K562 (cell line): Measurements from ENCODE around the gene CHRNA3. TPM values are rescaled to one million over a fixed set of nuclear protein-coding genes. Genes with fewer than 3 reads are reported as not detected.

ENCODE experiments used
- ATAC-seq: fragments of 200-7000 bp; cut with Tn5 transposase; 3 replicates; pipeline ENCODE4 v1.9.1; 2020; ENCODE audit warnings: moderate library complexity
- BruUV-seq: library from RNA; stranded (reverse); fragments of 400-500 nt; replicated peaks from 2 replicates; lab custom pipeline; 2021; lab: Mats Ljungman, UMichigan
- CTCF ChIA-PET: fragments of 300-600 bp; formaldehyde crosslinking; extraction: SDS; loops from one replicate; lab custom pipeline; 2021; ENCODE audit warnings: low intra/inter-chr PET ratio; lab: Yijun Ruan, JAX
- POLR2A ChIA-PET: fragments of 300-600, 350-650 bp; sonication (Branson Sonifier 250); formaldehyde crosslinking; extraction: SDS; loops from one replicate; lab custom pipeline; 2021; ENCODE audit warnings: antibody characterized with exemption, inconsistent platforms; lab: Yijun Ruan, JAX
- DNase-seq, 4 experiments: peaks; one replicate each; pipeline versions ENCODE4 v3.0.0 to v3.0.0-alpha.2; 2011 to 2018; ENCODE audit warnings: low spot score in 3 of 4, mixed read lengths in 3 of 4; ENCODE audit errors: extremely low read depth in 1 of 4
- FAIRE-seq: peaks from 2 replicates; lab custom pipeline; 2011; peaks lifted over from hg19 to GRCh38; lab: Jason Lieb, UNC
- H2AFZ ChIP-seq: 2 replicates; pipeline ENCODE4 v1.6.0; 2011; ENCODE audit warnings: low read depth, low read length, control low read depth, inconsistent platforms
- H3K27ac ChIP-seq: fragments of 200-600 bp; 3 replicates; pipeline ENCODE4 v1.8.0; 2011; ENCODE audit warnings: low read depth, mild to moderate bottlenecking, control low read depth, inconsistent platforms, low read length, moderate library complexity, mixed read lengths; ENCODE audit errors: extremely low read depth
- H3K27me3 ChIP-seq, 2 experiments: fragments of 300-600 bp in 1 of 2; 2 replicates in 1 of 2; 3 replicates in 1 of 2; pipeline versions ENCODE4 v1.6.0 to v1.8.0; 2011; ENCODE audit warnings: inconsistent platforms in 2 of 2, low read length in 2 of 2, mild to moderate bottlenecking in 1 of 2, mixed read lengths in 1 of 2, moderate library complexity in 1 of 2; ENCODE audit not compliant: control insufficient read depth in 2 of 2, insufficient read depth in 2 of 2
- H3K36me3 ChIP-seq: fragments of 300-600 bp; 3 replicates; pipeline ENCODE4 v1.8.0; 2011; ENCODE audit warnings: mild to moderate bottlenecking, low read length, inconsistent platforms; ENCODE audit not compliant: control insufficient read depth, insufficient read depth
- H3K4me1 ChIP-seq, 2 experiments: fragments of 200-600 bp in 1 of 2; replicated peaks in 1 of 2; 2 replicates in 1 of 2; 3 replicates in 1 of 2; pipeline versions ENCODE4 v1.5.1 to v1.8.0; 2011; ENCODE audit warnings: inconsistent platforms in 2 of 2, low read length in 2 of 2, mild to moderate bottlenecking in 1 of 2, mixed read lengths in 1 of 2, moderate library complexity in 1 of 2; ENCODE audit not compliant: control insufficient read depth in 2 of 2, insufficient read depth in 2 of 2
- H3K4me2 ChIP-seq: 2 replicates; pipeline ENCODE4 v1.6.1; 2011; ENCODE audit warnings: low read length, control low read depth, inconsistent platforms, mixed read lengths; ENCODE audit not compliant: insufficient read depth
- H3K4me3 ChIP-seq: fragments of 200-600 bp; sonication (generic), shearing (Covaris generic); 2 replicates; pipeline ENCODE4 v1.5.1; 2016; ENCODE audit warnings: control low read depth, inconsistent platforms
- H3K79me2 ChIP-seq: fragments of 200-600 bp; 3 replicates; pipeline ENCODE4 v1.8.0; 2011; ENCODE audit warnings: low read length, inconsistent platforms; ENCODE audit not compliant: control insufficient read depth, insufficient read depth
- H3K9ac ChIP-seq, 2 experiments: 2 replicates each; pipeline versions ENCODE4 v1.6.0 to v1.6.1; 2011; ENCODE audit warnings: low read depth in 2 of 2, low read length in 2 of 2, control low read depth in 1 of 2, inconsistent platforms in 1 of 2, mild to moderate bottlenecking in 1 of 2, mixed read lengths in 1 of 2; ENCODE audit not compliant: insufficient read depth in 1 of 2
- H3K9me1 ChIP-seq: one replicate; pipeline ENCODE4 v1.6.0; 2011; ENCODE audit warnings: inconsistent platforms, mild to moderate bottlenecking, low read length, moderate library complexity; ENCODE audit not compliant: control insufficient read depth, insufficient read depth
- H3K9me3 ChIP-seq: replicated peaks from 2 replicates; pipeline ENCODE4 v1.5.1; 2011; ENCODE audit warnings: low read depth, low read length, inconsistent platforms; ENCODE audit not compliant: control insufficient read depth, insufficient read depth
- H4K20me1 ChIP-seq: replicated peaks from 2 replicates; pipeline ENCODE4 v1.6.1; 2011; ENCODE audit warnings: low read length, inconsistent platforms, mixed read lengths; ENCODE audit not compliant: control insufficient read depth, insufficient read depth
- BRD4 ChIP-seq: fragments of 200-600 bp; sonication (generic); IDR thresholded peaks from 2 replicates; pipeline ENCODE4 v1.6.1; 2017; ENCODE audit warnings: inconsistent platforms
- CHD2 ChIP-seq: IDR thresholded peaks from 2 replicates; pipeline ENCODE4 v1.6.1; 2011; ENCODE audit warnings: low read depth, low read length
- DACH1 ChIP-seq: fragments of 450-650 bp; IDR thresholded peaks from 2 replicates; pipeline ENCODE4 v1.6.1; 2018; ENCODE audit not compliant: partially characterized antibody
- DMBX1 ChIP-seq: fragments of 250-450 bp; sonication (Bioruptor Pico); IDR thresholded peaks from 2 replicates; pipeline ENCODE4 v1.8.0; 2022; ENCODE audit warnings: inconsistent platforms, mild to moderate bottlenecking, moderate library complexity, borderline replicate concordance
- ESRRA ChIP-seq: fragments of 450-650 bp; IDR thresholded peaks from 2 replicates; pipeline ENCODE4 v1.6.1; 2014; ENCODE audit warnings: low read depth, mild to moderate bottlenecking, moderate library complexity, borderline replicate concordance
- GTF2A2 ChIP-seq: IDR thresholded peaks from 2 replicates; pipeline ENCODE4 v1.6.1; 2016; ENCODE audit warnings: mild to moderate bottlenecking, missing genetic modification characterization, missing compliant biosample characterization
- MTA2 ChIP-seq: fragments of 450-650 bp; IDR thresholded peaks from 2 replicates; pipeline ENCODE4 v1.6.1; 2016; ENCODE audit warnings: low read depth
- POLR2H ChIP-seq: IDR thresholded peaks from 2 replicates; pipeline ENCODE4 v1.6.1; 2016; ENCODE audit warnings: missing genetic modification characterization, low read depth, mild to moderate bottlenecking, control low read depth, missing compliant biosample characterization, moderate library complexity
- RBM15 ChIP-seq: fragments of 200-400 bp; formaldehyde crosslinking; IDR thresholded peaks from 2 replicates; pipeline ENCODE4 v1.6.1; 2018; ENCODE audit warnings: mild to moderate bottlenecking, low read length, moderate library complexity; ENCODE audit not compliant: insufficient read depth
- TAF7 ChIP-seq: fragments of 450-650 bp; IDR thresholded peaks from 2 replicates; pipeline ENCODE4 v1.6.1; 2016; ENCODE audit warnings: missing genetic modification characterization, missing compliant biosample characterization
- TEAD2 ChIP-seq: fragments of 450-650 bp; IDR thresholded peaks from 2 replicates; pipeline ENCODE4 v1.6.1; 2016; ENCODE audit warnings: missing genetic modification characterization, control low read depth, missing compliant biosample characterization
- ZFP36 ChIP-seq: fragments of 150-350 bp; IDR thresholded peaks from 2 replicates; pipeline ENCODE4 v1.6.1; 2018; ENCODE audit warnings: low read length, low read depth; ENCODE audit not compliant: partially characterized antibody
- ZKSCAN1 ChIP-seq: fragments of 150-350 bp; IDR thresholded peaks from 2 replicates; pipeline ENCODE4 v1.6.1; 2016; ENCODE audit warnings: low read depth, low read length
- WGBS: fragments of 100-300 bp; shearing (Covaris generic); methylation state at CpG from one replicate; pipeline ENCODE4 v1.1.6; 2016; ENCODE audit warnings: low coverage, mixed read lengths; ENCODE audit not compliant: insufficient coverage; ENCODE audit errors: missing lambda C conversion rate; 5-methylcytosine and 5-hydroxymethylcytosine counted together
- in situ Hi-C: fragments of 300-500 bp; cut with MboI; formaldehyde crosslinking; loops from 4 replicates; pipeline ENCODE4 v1.15.0; 2018; ENCODE audit warnings: inconsistent platforms, mixed read lengths
- intact Hi-C: fragments of 100-400 bp; cut with micrococcal nuclease; formaldehyde crosslinking; loops from 2 replicates; pipeline ENCODE4 v1.14.2; 2022
- polyA plus RNA-seq, 8 experiments: library from polyadenylated mRNA; depleted of rRNA in 4 of 8; stranded (reverse) in 5 of 8; unstranded in 3 of 8; fragments of >200 nt; fragmentation: Nextera tagmentation in 2 of 8; fragmentation: Illumina TruSeq in 1 of 8; extraction: Ambion mirVana in 2 of 8; extraction: Trizol in 1 of 8; gene quantifications; 2 replicates each; pipeline versions ENCODE4 v1.2.1 to v1.2.3, GENCODE V29; 2011 to 2014; ENCODE audit warnings: inconsistent platforms in 1 of 8, missing spikeins in 1 of 8
- total RNA-seq, 7 experiments: library from RNA; depleted of rRNA in 6 of 7; stranded (reverse); fragments of >200 nt in 6 of 7; fragmentation: Illumina TruSeq in 2 of 7; extraction: Trizol in 2 of 7; gene quantifications; 2 replicates each; pipeline versions ENCODE4 v1.2.1 to v1.2.3, GENCODE V29; 2011 to 2021; ENCODE audit warnings: low replicate concordance in 1 of 7
- TF ChIP-seq, protein P1 (sequence below): fragments of 250-450 bp; sonication (Bioruptor Pico); IDR thresholded peaks from 2 replicates; pipeline ENCODE4 v1.8.0; 2022; ENCODE audit warnings: inconsistent platforms
- TF ChIP-seq, protein P2 (sequence below): fragments of 450-650 bp; IDR thresholded peaks from 2 replicates; pipeline ENCODE4 v1.6.1; 2016

Gene CHRNA3
- total and polyA plus RNA-seq, 9 of the 15 experiments (the other 6 are each of a cell fraction or from before 2014, with no cell fraction given) = 0.01 TPM; not detected in 8

DNA sequence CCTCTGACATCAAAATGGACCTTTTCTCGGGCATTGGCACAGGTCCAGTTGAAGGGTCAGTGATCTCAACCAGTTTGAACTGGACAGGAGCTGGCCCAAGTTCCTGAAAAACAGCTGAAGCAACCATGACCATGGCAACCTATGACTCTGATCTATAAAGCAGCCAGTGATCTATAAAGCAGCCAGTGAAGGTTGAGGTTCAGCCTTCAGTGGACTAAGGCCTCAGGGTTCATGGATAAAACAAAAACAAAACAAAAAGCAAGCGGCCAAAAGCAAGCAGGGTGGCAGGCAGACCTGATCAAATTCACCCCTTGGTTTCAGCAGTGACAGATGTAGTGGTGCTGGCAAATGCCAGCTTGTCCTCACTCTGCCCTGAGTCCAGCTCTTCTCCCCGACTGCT lies 30.2 kb upstream of the CHRNA3 start (continued):
- TF ChIP-seq, protein P1, sequence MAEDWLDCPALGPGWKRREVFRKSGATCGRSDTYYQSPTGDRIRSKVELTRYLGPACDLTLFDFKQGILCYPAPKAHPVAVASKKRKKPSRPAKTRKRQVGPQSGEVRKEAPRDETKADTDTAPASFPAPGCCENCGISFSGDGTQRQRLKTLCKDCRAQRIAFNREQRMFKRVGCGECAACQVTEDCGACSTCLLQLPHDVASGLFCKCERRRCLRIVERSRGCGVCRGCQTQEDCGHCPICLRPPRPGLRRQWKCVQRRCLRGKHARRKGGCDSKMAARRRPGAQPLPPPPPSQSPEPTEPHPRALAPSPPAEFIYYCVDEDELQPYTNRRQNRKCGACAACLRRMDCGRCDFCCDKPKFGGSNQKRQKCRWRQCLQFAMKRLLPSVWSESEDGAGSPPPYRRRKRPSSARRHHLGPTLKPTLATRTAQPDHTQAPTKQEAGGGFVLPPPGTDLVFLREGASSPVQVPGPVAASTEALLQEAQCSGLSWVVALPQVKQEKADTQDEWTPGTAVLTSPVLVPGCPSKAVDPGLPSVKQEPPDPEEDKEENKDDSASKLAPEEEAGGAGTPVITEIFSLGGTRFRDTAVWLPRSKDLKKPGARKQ = no peak
- TF ChIP-seq, protein P2, sequence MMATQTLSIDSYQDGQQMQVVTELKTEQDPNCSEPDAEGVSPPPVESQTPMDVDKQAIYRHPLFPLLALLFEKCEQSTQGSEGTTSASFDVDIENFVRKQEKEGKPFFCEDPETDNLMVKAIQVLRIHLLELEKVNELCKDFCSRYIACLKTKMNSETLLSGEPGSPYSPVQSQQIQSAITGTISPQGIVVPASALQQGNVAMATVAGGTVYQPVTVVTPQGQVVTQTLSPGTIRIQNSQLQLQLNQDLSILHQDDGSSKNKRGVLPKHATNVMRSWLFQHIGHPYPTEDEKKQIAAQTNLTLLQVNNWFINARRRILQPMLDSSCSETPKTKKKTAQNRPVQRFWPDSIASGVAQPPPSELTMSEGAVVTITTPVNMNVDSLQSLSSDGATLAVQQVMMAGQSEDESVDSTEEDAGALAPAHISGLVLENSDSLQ = no peak

DNA sequence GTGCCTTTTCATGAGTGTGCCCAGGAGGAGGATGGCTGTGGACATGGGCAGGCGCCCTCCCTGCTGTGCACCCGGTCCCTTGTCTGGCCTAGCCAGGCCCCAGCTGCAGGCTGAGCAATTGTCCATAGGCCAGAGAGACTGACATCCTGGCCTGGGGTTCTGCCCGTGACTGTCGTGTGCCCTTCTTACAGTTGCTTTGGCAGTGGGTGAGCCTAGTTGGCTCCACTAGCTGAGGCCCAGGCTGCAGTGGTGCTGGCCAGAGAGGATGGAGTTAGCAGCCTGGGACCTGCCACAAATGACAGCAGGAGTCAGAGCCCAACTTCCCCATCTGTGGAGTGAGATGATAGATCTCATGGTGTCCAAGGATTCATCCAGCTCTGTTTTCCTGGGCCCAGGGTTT lies 29.2 kb upstream of the CHRNA3 start:
- Histone ChIP-seq H3K27me3 (peaks cover 24 to 56% of the 10 kb centered on the region in 2 experiments; a peak in 4 of 5 replicates), H3K4me2 (no peak overlapping the region), H3K9ac (no peak overlapping the region; a peak in 1 of 4 replicates), H3K9me3 (no peaks in the 10 kb centered on the region), H3K9me1 (no peaks in the 10 kb centered on the region), H3K4me1 (no peaks in the 10 kb centered on the region), H3K4me3 (no peak overlapping the region), H3K79me2 (no peaks in the 10 kb centered on the region), H4K20me1 (no peaks in the 10 kb centered on the region), H3K27ac (no peak overlapping the region), H3K36me3 (no peaks in the 10 kb centered on the region)
- no TSS peak for BruUV-seq
- ChIA-PET CTCF (no interaction called here), POLR2A (interaction anchor here (1.3 kb wide), 1 partner anchor 11 kb away, joined by 3 read pairs; no protein-coding TSS in a partner anchor)
- FAIRE-seq = no peak
- no peak for DNase-seq
- in situ Hi-C loops = no loop called here
- TF ChIP-seq DMBX1 (CRISPR knock-in tag) (no peak), GTF2A2 (no peak), ZKSCAN1 (no peak), RBM15 (no peak), CHD2 (no peak), MTA2 (no peak), POLR2H (tag) (no peak), ESRRA (no peak), TAF7 (no peak), ZFP36 (no peak), BRD4 (no peak), DACH1 (no peak), TEAD2 (no peak)
- TF ChIP-seq, all 486 proteins: peak for 0
- intact Hi-C loops = no loop called here
- no peak for ATAC-seq
- H2AFZ ChIP-seq = no peak overlapping the region
- WGBS = 4% methylated on average over 4 of the region's 4 CpGs
